RWPE2 (cell line): ENCODE results near the gene IL36G.

ENCODE experiments used
- ATAC-seq: fragments of 200-7000 bp; cut with Tn5 transposase; 3 replicates; pipeline ENCODE4 v1.9.1; 2021; ENCODE audit warnings: low read depth
- DNase-seq: peaks from one replicate; pipeline ENCODE4 v3.0.0-alpha.2; 2020; ENCODE audit warnings: low spot score
- H3K27ac ChIP-seq: fragments of 450-650 bp; 2 replicates; pipeline ENCODE4 v1.5.1; 2017; ENCODE audit warnings: mild to moderate bottlenecking; ENCODE audit not compliant: poor library complexity, severe bottlenecking
- H3K27me3 ChIP-seq: fragments of 250-450 bp; sonication (Bioruptor Pico); 2 replicates; pipeline ENCODE4 v1.5.1; 2021; ENCODE audit warnings: mild to moderate bottlenecking, moderate library complexity; ENCODE audit not compliant: insufficient read depth, poor library complexity, severe bottlenecking
- H3K36me3 ChIP-seq: fragments of 250-450 bp; sonication (Bioruptor Pico); 2 replicates; pipeline ENCODE4 v1.5.1; 2020; ENCODE audit warnings: low read depth, mild to moderate bottlenecking, moderate library complexity
- H3K4me1 ChIP-seq: fragments of 250-450 bp; sonication (Bioruptor Pico); 2 replicates; pipeline ENCODE4 v1.5.1; 2021; ENCODE audit warnings: mild to moderate bottlenecking, moderate library complexity; ENCODE audit not compliant: insufficient read depth, poor library complexity, severe bottlenecking
- H3K4me3 ChIP-seq: fragments of 250-450 bp; sonication (Bioruptor Pico); 2 replicates; pipeline ENCODE4 v1.5.1; 2021; ENCODE audit warnings: mild to moderate bottlenecking, moderate library complexity; ENCODE audit not compliant: severe bottlenecking
- H3K9me3 ChIP-seq: fragments of 250-450 bp; sonication (Bioruptor Pico); 2 replicates; pipeline ENCODE4 v1.5.1; 2021; ENCODE audit warnings: mild to moderate bottlenecking, moderate library complexity; ENCODE audit not compliant: severe bottlenecking
- TF ChIP-seq, protein P1 (sequence below): fragments of 450-650 bp; IDR thresholded peaks from one replicate; pipeline ENCODE4 v1.5.1; 2017; ENCODE audit warnings: mild to moderate bottlenecking, moderate library complexity; ENCODE audit not compliant: poor library complexity, severe bottlenecking

Gene IL36G

GRCh38 chr2:113011108-113011507 lies 33.3 kb downstream of the IL36G start:
- Histone ChIP-seq H3K4me3 (no peak overlapping the region), H3K9me3 (no peaks in the 10 kb centered on the region), H3K27me3 (no peaks in the 10 kb centered on the region), H3K36me3 (no peaks in the 10 kb centered on the region), H3K27ac (no peak overlapping the region), H3K4me1 (no peaks in the 10 kb centered on the region)
- DNase-seq, result no peak
- TF ChIP-seq, protein P1, sequence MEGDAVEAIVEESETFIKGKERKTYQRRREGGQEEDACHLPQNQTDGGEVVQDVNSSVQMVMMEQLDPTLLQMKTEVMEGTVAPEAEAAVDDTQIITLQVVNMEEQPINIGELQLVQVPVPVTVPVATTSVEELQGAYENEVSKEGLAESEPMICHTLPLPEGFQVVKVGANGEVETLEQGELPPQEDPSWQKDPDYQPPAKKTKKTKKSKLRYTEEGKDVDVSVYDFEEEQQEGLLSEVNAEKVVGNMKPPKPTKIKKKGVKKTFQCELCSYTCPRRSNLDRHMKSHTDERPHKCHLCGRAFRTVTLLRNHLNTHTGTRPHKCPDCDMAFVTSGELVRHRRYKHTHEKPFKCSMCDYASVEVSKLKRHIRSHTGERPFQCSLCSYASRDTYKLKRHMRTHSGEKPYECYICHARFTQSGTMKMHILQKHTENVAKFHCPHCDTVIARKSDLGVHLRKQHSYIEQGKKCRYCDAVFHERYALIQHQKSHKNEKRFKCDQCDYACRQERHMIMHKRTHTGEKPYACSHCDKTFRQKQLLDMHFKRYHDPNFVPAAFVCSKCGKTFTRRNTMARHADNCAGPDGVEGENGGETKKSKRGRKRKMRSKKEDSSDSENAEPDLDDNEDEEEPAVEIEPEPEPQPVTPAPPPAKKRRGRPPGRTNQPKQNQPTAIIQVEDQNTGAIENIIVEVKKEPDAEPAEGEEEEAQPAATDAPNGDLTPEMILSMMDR, result no peak
- ATAC-seq, result no peak

DNA sequence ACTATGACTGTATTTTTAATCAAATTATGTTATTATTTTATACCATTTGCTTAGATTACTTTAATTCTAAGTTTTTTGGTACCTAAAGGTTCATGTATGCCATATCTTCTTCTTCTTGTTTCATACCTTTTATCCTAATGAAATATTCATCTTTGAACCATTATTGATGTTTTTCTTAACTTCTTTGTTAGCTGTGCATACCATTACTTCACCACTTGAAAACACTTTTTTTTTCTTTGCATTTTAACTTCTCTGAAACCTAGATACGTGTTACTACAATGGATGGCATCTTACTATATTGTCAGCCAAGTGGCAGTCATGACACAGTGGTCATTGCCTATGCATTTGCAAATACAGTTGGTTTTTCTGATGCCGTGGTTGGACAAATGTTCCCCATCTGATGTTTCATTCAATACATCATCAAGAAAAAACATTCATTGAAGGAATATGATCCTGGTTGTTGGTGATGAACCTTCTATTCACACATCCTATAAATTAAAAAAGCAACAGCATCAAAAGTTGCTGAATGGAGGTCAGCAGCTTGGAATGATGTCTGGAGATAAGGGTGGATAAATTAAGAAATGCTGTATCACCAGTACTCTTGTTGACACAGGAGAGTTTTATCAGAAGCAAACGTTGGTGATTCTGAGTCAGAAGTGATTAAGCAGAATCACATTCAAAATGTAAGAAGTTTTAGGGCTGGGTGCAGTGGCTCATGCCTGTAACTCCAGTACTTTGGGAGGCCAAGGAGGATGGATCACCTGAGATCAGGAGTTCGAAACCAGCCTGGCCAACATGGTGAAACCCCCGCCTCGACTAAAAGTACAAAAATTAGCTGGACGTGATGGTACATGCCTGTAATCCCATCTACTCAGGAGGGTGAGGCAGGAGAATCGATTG lies 34.9 kb downstream of the IL36G start:
- Histone ChIP-seq H3K27me3 (no peaks in the 10 kb centered on the region), H3K4me1 (no peaks in the 10 kb centered on the region), H3K9me3 (no peaks in the 10 kb centered on the region), H3K4me3 (no peak overlapping the region), H3K36me3 (no peaks in the 10 kb centered on the region), H3K27ac (no peak overlapping the region)
- TF ChIP-seq, protein P1, result no peak
- ATAC-seq (peak; percentile 27; the same call in 1 of the 3 replicates), DNase-seq (no peak)

DNA sequence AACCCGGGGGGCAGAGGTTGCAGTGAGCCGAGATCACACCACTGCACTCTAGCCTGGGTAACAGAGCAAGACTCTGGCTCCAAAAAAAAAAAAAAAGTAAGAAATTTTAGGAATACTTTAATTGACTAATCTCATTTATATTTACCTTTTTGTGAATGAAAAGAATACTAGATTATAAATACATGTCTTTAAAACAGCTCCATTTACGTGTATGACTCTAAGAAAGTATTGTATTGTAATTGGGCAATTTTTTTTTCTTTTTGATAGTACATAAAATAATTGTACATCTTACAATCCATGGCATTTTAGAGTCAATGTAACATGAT lies 35.5 kb downstream of the IL36G start:
- H3K27ac ChIP-seq, result no peak overlapping the region
- ATAC-seq (no peak), DNase-seq (no peak)
- no peaks in the 10 kb centered on the region for H3K9me3 ChIP-seq
- H3K4me3 ChIP-seq, result no peak overlapping the region
- no peaks in the 10 kb centered on the region for H3K27me3 ChIP-seq
- H3K4me1 ChIP-seq, result no peaks in the 10 kb centered on the region
- no peaks in the 10 kb centered on the region for H3K36me3 ChIP-seq
- TF ChIP-seq, protein P1, result no peak

DNA sequence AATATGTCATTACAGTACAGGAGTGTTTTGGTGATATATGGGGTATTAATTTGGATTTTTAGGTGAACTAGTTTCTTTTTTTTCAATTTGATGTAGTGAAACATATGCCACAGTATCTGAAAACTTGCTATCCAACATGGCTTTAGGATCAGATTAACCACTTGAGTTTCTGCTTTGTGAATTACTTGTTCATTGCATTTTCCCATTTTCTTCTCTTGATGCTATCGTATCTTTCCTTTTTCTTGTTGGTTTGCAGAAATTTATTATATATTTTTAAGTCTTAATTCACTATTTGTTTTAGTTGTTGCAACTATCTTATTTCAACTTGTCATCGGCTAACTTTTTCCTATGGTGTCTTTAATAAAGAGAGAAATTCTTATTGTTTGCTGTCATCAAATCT lies 36.3 kb downstream of the IL36G start:
- TF ChIP-seq, protein P1, result no peak
- ATAC-seq (no peak), DNase-seq (no peak)
- Histone ChIP-seq H3K36me3 (no peaks in the 10 kb centered on the region), H3K4me3 (no peak overlapping the region), H3K4me1 (no peaks in the 10 kb centered on the region), H3K27ac (no peak overlapping the region), H3K9me3 (no peaks in the 10 kb centered on the region), H3K27me3 (no peaks in the 10 kb centered on the region)

- Histone ChIP-seq H3K27me3 (no peaks in the 10 kb centered on the region), H3K36me3 (no peaks in the 10 kb centered on the region), H3K4me1 (no peaks in the 10 kb centered on the region), H3K9me3 (no peaks in the 10 kb centered on the region), H3K4me3 (no peak overlapping the region), H3K27ac (no peak overlapping the region)
- no peak for DNase-seq
- TF ChIP-seq, protein P1, result no peak
- no peak for ATAC-seq
These were observed 37.2 kb downstream of the IL36G start for GRCh38 chr2:113015042-113015441.
